K562 (cell line): ENCODE results near the gene FAM174C. TPM values are rescaled to one million over a fixed set of nuclear protein-coding genes. Genes with fewer than 3 reads are reported as not detected.

ENCODE experiments used
- ATAC-seq: fragments of 200-7000 bp; cut with Tn5 transposase; 3 replicates; pipeline ENCODE4 v1.9.1; 2020; ENCODE audit warnings: moderate library complexity
- BruUV-seq: library from RNA; stranded (reverse); fragments of 400-500 nt; replicated peaks from 2 replicates; lab custom pipeline; 2021; lab: Mats Ljungman, UMichigan
- CTCF ChIA-PET: fragments of 300-600 bp; formaldehyde crosslinking; extraction: SDS; loops from one replicate; lab custom pipeline; 2021; ENCODE audit warnings: low intra/inter-chr PET ratio; lab: Yijun Ruan, JAX
- POLR2A ChIA-PET: fragments of 300-600, 350-650 bp; sonication (Branson Sonifier 250); formaldehyde crosslinking; extraction: SDS; loops from one replicate; lab custom pipeline; 2021; ENCODE audit warnings: antibody characterized with exemption, inconsistent platforms; lab: Yijun Ruan, JAX
- DNase-seq, 4 experiments: peaks; one replicate each; pipeline versions ENCODE4 v3.0.0 to v3.0.0-alpha.2; 2011 to 2018; ENCODE audit warnings: low spot score in 3 of 4, mixed read lengths in 3 of 4; ENCODE audit errors: extremely low read depth in 1 of 4
- FAIRE-seq: peaks from 2 replicates; lab custom pipeline; 2011; peaks lifted over from hg19 to GRCh38; lab: Jason Lieb, UNC
- H2AFZ ChIP-seq: 2 replicates; pipeline ENCODE4 v1.6.0; 2011; ENCODE audit warnings: low read depth, low read length, control low read depth, inconsistent platforms
- H3K27ac ChIP-seq: fragments of 200-600 bp; 3 replicates; pipeline ENCODE4 v1.8.0; 2011; ENCODE audit warnings: low read depth, mild to moderate bottlenecking, control low read depth, inconsistent platforms, low read length, moderate library complexity, mixed read lengths; ENCODE audit errors: extremely low read depth
- H3K27me3 ChIP-seq, 2 experiments: fragments of 300-600 bp in 1 of 2; 2 replicates in 1 of 2; 3 replicates in 1 of 2; pipeline versions ENCODE4 v1.6.0 to v1.8.0; 2011; ENCODE audit warnings: inconsistent platforms in 2 of 2, low read length in 2 of 2, mild to moderate bottlenecking in 1 of 2, mixed read lengths in 1 of 2, moderate library complexity in 1 of 2; ENCODE audit not compliant: control insufficient read depth in 2 of 2, insufficient read depth in 2 of 2
- H3K36me3 ChIP-seq: fragments of 300-600 bp; 3 replicates; pipeline ENCODE4 v1.8.0; 2011; ENCODE audit warnings: mild to moderate bottlenecking, low read length, inconsistent platforms; ENCODE audit not compliant: control insufficient read depth, insufficient read depth
- H3K4me1 ChIP-seq, 2 experiments: fragments of 200-600 bp in 1 of 2; replicated peaks in 1 of 2; 2 replicates in 1 of 2; 3 replicates in 1 of 2; pipeline versions ENCODE4 v1.5.1 to v1.8.0; 2011; ENCODE audit warnings: inconsistent platforms in 2 of 2, low read length in 2 of 2, mild to moderate bottlenecking in 1 of 2, mixed read lengths in 1 of 2, moderate library complexity in 1 of 2; ENCODE audit not compliant: control insufficient read depth in 2 of 2, insufficient read depth in 2 of 2
- H3K4me2 ChIP-seq: 2 replicates; pipeline ENCODE4 v1.6.1; 2011; ENCODE audit warnings: low read length, control low read depth, inconsistent platforms, mixed read lengths; ENCODE audit not compliant: insufficient read depth
- H3K4me3 ChIP-seq: fragments of 200-600 bp; sonication (generic), shearing (Covaris generic); 2 replicates; pipeline ENCODE4 v1.5.1; 2016; ENCODE audit warnings: control low read depth, inconsistent platforms
- H3K79me2 ChIP-seq: fragments of 200-600 bp; 3 replicates; pipeline ENCODE4 v1.8.0; 2011; ENCODE audit warnings: low read length, inconsistent platforms; ENCODE audit not compliant: control insufficient read depth, insufficient read depth
- H3K9ac ChIP-seq, 2 experiments: 2 replicates each; pipeline versions ENCODE4 v1.6.0 to v1.6.1; 2011; ENCODE audit warnings: low read depth in 2 of 2, low read length in 2 of 2, control low read depth in 1 of 2, inconsistent platforms in 1 of 2, mild to moderate bottlenecking in 1 of 2, mixed read lengths in 1 of 2; ENCODE audit not compliant: insufficient read depth in 1 of 2
- H3K9me1 ChIP-seq: one replicate; pipeline ENCODE4 v1.6.0; 2011; ENCODE audit warnings: inconsistent platforms, mild to moderate bottlenecking, low read length, moderate library complexity; ENCODE audit not compliant: control insufficient read depth, insufficient read depth
- H3K9me3 ChIP-seq: replicated peaks from 2 replicates; pipeline ENCODE4 v1.5.1; 2011; ENCODE audit warnings: low read depth, low read length, inconsistent platforms; ENCODE audit not compliant: control insufficient read depth, insufficient read depth
- H4K20me1 ChIP-seq: replicated peaks from 2 replicates; pipeline ENCODE4 v1.6.1; 2011; ENCODE audit warnings: low read length, inconsistent platforms, mixed read lengths; ENCODE audit not compliant: control insufficient read depth, insufficient read depth
- CXXC5 ChIP-seq: fragments of 250-450 bp; sonication (Bioruptor Pico); IDR thresholded peaks from 2 replicates; pipeline ENCODE4 v1.8.0; 2022; ENCODE audit warnings: inconsistent platforms, mild to moderate bottlenecking, moderate library complexity
- DPF2 ChIP-seq: fragments of 450-650 bp; IDR thresholded peaks from 2 replicates; pipeline ENCODE4 v1.6.1; 2016
- EGR1 ChIP-seq: fragments of 450-650 bp; conservative IDR thresholded peaks from 2 replicates; pipeline ENCODE4 v1.6.1; 2017; ENCODE audit warnings: mild to moderate bottlenecking
- ETV1 ChIP-seq: fragments of 450-650 bp; conservative IDR thresholded peaks from 2 replicates; pipeline ENCODE4 v1.6.1; 2016; ENCODE audit warnings: missing genetic modification characterization, control low read depth, low read depth, missing compliant biosample characterization
- ETV5 ChIP-seq: sonication (generic); formaldehyde crosslinking; IDR thresholded peaks from 2 replicates; pipeline ENCODE4 v1.4.0; 2020; ENCODE audit warnings: low read depth, mild to moderate bottlenecking, missing genetic modification reagents
- FOXP1 ChIP-seq: sonication (generic); formaldehyde crosslinking; IDR thresholded peaks from 2 replicates; pipeline ENCODE4 v1.8.0; 2022; ENCODE audit warnings: mild to moderate bottlenecking, missing genetic modification reagents
- KDM1A ChIP-seq, 2 experiments: fragments of 450-650 bp; IDR thresholded peaks; 2 replicates each; pipeline ENCODE4 v1.6.1; 2016; ENCODE audit warnings: mild to moderate bottlenecking in 2 of 2
- LARP7 ChIP-seq: fragments of 450-650 bp; IDR thresholded peaks from 2 replicates; pipeline ENCODE4 v1.6.1; 2016
- MAFF ChIP-seq: IDR thresholded peaks from 2 replicates; pipeline ENCODE4 v1.6.1; 2012; ENCODE audit warnings: low read length, improper control_type of control experiment
- PCBP1 ChIP-seq: fragments of 200-400 bp; formaldehyde crosslinking; IDR thresholded peaks from 2 replicates; pipeline ENCODE4 v1.6.1; 2018; ENCODE audit warnings: mild to moderate bottlenecking, low read depth, low read length; ENCODE audit not compliant: poor library complexity, severe bottlenecking
- ZNF184 ChIP-seq: sonication (generic); formaldehyde crosslinking; IDR thresholded peaks from 2 replicates; pipeline ENCODE4 v1.5.0; 2020; ENCODE audit warnings: missing genetic modification reagents
- ZNF217 ChIP-seq: sonication (generic); formaldehyde crosslinking; IDR thresholded peaks from 2 replicates; pipeline ENCODE4 v1.8.0; 2022; ENCODE audit warnings: mild to moderate bottlenecking, missing genetic modification reagents
- ZNF24 ChIP-seq: fragments of 450-650 bp; IDR thresholded peaks from 2 replicates; pipeline ENCODE4 v1.6.1; 2016
- WGBS: fragments of 100-300 bp; shearing (Covaris generic); methylation state at CpG from one replicate; pipeline ENCODE4 v1.1.6; 2016; ENCODE audit warnings: low coverage, mixed read lengths; ENCODE audit not compliant: insufficient coverage; ENCODE audit errors: missing lambda C conversion rate; 5-methylcytosine and 5-hydroxymethylcytosine counted together
- in situ Hi-C: fragments of 300-500 bp; cut with MboI; formaldehyde crosslinking; loops from 4 replicates; pipeline ENCODE4 v1.15.0; 2018; ENCODE audit warnings: inconsistent platforms, mixed read lengths
- intact Hi-C: fragments of 100-400 bp; cut with micrococcal nuclease; formaldehyde crosslinking; loops from 2 replicates; pipeline ENCODE4 v1.14.2; 2022
- polyA plus RNA-seq, 8 experiments: library from polyadenylated mRNA; depleted of rRNA in 4 of 8; stranded (reverse) in 5 of 8; unstranded in 3 of 8; fragments of >200 nt; fragmentation: Nextera tagmentation in 2 of 8; fragmentation: Illumina TruSeq in 1 of 8; extraction: Ambion mirVana in 2 of 8; extraction: Trizol in 1 of 8; gene quantifications; 2 replicates each; pipeline versions ENCODE4 v1.2.1 to v1.2.3, GENCODE V29; 2011 to 2014; ENCODE audit warnings: inconsistent platforms in 1 of 8, missing spikeins in 1 of 8
- total RNA-seq, 7 experiments: library from RNA; depleted of rRNA in 6 of 7; stranded (reverse); fragments of >200 nt in 6 of 7; fragmentation: Illumina TruSeq in 2 of 7; extraction: Trizol in 2 of 7; gene quantifications; 2 replicates each; pipeline versions ENCODE4 v1.2.1 to v1.2.3, GENCODE V29; 2011 to 2021; ENCODE audit warnings: low replicate concordance in 1 of 7
- TF ChIP-seq, protein P1 (sequence below): fragments of 250-450 bp; sonication (Bioruptor Pico); IDR thresholded peaks from 2 replicates; pipeline ENCODE4 v1.5.0; 2020; ENCODE audit warnings: mild to moderate bottlenecking, borderline replicate concordance
- TF ChIP-seq, protein P2 (sequence below): fragments of 450-650 bp; IDR thresholded peaks from 2 replicates; pipeline ENCODE4 v1.6.1; 2018; ENCODE audit not compliant: partially characterized antibody
- TF ChIP-seq, protein P3 (sequence below): conservative IDR thresholded peaks from 2 replicates; pipeline ENCODE4 v1.6.1; 2011; ENCODE audit warnings: low read depth, mild to moderate bottlenecking, low read length; ENCODE audit not compliant: control insufficient read depth

Gene FAM174C
- total and polyA plus RNA-seq, 9 of the 15 experiments (the other 6 are each of a cell fraction or from before 2014, with no cell fraction given): 0.66 to 89.6 (median 20.3) TPM

GRCh38 chr19:1252221-1252820 lies 23.0 kb upstream of the FAM174C start:
- no TSS peak for BruUV-seq
- FAIRE-seq (peak; percentile 67), ATAC-seq (no peak), DNase-seq (peak in 1 of 4 experiments; percentile 70)
- Histone ChIP-seq H4K20me1 (0 out of 2 replicates have a peak, but pooled peaks cover 4% of the 10 kb centered on the region), H3K9me3 (no peaks in the 10 kb centered on the region), H3K4me2 (peak overlapping the region; percentile 84), H3K9me1 (no peaks in the 10 kb centered on the region), H3K4me1 (peaks cover 22 to 96% of the 10 kb centered on the region in 2 experiments), H3K36me3 (peaks cover 60% of the 10 kb centered on the region; the same call in 2 of the 3 replicates), H3K4me3 (peak overlapping the region; percentile 93), H3K79me2 (peaks cover 67% of the 10 kb centered on the region), H3K27ac (peak overlapping the region; percentile 82), H2AFZ (no peak overlapping the region), H3K27me3 (no peaks in the 10 kb centered on the region), H3K9ac (peak overlapping the region; percentile 79 to 96)
- ChIA-PET CTCF (interaction anchor here (0.6 to 1.3 kb wide), 2 partner anchors 14 to 407 kb away, joined by 3 to 5 read pairs; no protein-coding TSS in a partner anchor), POLR2A (interaction anchor here (0.9 to 7.8 kb wide), 4 partner anchors 8 to 17 kb away, joined by 3 to 88 read pairs (median 10); partner anchors contain the start of gene CIRBP)
- in situ Hi-C loops: no loop called here
- intact Hi-C loops: no loop called here
- WGBS: 1% methylated on average over 16 of the region's 30 CpGs
- TF ChIP-seq ETV1 (tag) (no peak), MAFF (no peak), KDM1A (IDR thresholded peaks at IDR 0.05) (peak in 1 of 2 experiments; percentile 80; a peak in 1 of 4 replicates), ZNF184 (no peak), CXXC5 (CRISPR knock-in tag) (peak; percentile 44; the same call in 1 of the 2 replicates), FOXP1 (CRISPR knock-in tag) (no peak), LARP7 (no peak), DPF2 (no peak), ZNF24 (no peak), EGR1 (peak; percentile 48; the same call in 1 of the 2 replicates), ETV5 (CRISPR knock-in tag) (no peak), PCBP1 (peak; percentile 21), ZNF217 (CRISPR knock-in tag) (no peak)
- TF ChIP-seq, protein P1, sequence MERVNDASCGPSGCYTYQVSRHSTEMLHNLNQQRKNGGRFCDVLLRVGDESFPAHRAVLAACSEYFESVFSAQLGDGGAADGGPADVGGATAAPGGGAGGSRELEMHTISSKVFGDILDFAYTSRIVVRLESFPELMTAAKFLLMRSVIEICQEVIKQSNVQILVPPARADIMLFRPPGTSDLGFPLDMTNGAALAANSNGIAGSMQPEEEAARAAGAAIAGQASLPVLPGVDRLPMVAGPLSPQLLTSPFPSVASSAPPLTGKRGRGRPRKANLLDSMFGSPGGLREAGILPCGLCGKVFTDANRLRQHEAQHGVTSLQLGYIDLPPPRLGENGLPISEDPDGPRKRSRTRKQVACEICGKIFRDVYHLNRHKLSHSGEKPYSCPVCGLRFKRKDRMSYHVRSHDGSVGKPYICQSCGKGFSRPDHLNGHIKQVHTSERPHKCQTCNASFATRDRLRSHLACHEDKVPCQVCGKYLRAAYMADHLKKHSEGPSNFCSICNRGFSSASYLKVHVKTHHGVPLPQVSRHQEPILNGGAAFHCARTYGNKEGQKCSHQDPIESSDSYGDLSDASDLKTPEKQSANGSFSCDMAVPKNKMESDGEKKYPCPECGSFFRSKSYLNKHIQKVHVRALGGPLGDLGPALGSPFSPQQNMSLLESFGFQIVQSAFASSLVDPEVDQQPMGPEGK (CRISPR knock-in tag): no peak
- TF ChIP-seq, protein P2, sequence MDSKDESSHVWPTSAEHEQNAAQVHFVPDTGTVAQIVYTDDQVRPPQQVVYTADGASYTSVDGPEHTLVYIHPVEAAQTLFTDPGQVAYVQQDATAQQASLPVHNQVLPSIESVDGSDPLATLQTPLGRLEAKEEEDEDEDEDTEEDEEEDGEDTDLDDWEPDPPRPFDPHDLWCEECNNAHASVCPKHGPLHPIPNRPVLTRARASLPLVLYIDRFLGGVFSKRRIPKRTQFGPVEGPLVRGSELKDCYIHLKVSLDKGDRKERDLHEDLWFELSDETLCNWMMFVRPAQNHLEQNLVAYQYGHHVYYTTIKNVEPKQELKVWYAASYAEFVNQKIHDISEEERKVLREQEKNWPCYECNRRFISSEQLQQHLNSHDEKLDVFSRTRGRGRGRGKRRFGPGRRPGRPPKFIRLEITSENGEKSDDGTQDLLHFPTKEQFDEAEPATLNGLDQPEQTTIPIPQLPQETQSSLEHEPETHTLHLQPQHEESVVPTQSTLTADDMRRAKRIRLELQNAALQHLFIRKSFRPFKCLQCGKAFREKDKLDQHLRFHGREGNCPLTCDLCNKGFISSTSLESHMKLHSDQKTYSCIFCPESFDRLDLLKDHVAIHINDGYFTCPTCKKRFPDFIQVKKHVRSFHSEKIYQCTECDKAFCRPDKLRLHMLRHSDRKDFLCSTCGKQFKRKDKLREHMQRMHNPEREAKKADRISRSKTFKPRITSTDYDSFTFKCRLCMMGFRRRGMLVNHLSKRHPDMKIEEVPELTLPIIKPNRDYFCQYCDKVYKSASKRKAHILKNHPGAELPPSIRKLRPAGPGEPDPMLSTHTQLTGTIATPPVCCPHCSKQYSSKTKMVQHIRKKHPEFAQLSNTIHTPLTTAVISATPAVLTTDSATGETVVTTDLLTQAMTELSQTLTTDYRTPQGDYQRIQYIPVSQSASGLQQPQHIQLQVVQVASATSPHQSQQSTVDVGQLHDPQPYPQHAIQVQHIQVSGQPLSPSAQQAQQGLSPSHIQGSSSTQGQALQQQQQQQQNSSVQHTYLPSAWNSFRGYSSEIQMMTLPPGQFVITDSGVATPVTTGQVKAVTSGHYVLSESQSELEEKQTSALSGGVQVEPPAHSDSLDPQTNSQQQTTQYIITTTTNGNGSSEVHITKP: peak; percentile 4
- TF ChIP-seq, protein P3, sequence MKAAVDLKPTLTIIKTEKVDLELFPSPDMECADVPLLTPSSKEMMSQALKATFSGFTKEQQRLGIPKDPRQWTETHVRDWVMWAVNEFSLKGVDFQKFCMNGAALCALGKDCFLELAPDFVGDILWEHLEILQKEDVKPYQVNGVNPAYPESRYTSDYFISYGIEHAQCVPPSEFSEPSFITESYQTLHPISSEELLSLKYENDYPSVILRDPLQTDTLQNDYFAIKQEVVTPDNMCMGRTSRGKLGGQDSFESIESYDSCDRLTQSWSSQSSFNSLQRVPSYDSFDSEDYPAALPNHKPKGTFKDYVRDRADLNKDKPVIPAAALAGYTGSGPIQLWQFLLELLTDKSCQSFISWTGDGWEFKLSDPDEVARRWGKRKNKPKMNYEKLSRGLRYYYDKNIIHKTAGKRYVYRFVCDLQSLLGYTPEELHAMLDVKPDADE: 0 out of 2 replicates have a peak, but pooled peaks have one; percentile 2
